ENCODE data around the gene OR1I1. TPM values are rescaled to one million over a fixed set of nuclear protein-coding genes. Genes with fewer than 3 reads are reported as not detected.

OR1I1 gene
- total RNA-seq, 1 donor from 2014 or later = not detected

GRCh38 chr19:15116856-15117255, 34.8 kb downstream of the OR1I1 start:
- no peak for DNase-seq (ENCODE audit: low read depth in 2 of 2)

GRCh38 chr19:15118248-15118647, 36.2 kb downstream of the OR1I1 start:
- no peak for DNase-seq (ENCODE audit: low read depth in 2 of 2)

GRCh38 chr19:15118789-15119494, 36.9 kb downstream of the OR1I1 start:
- DNase-seq (ENCODE audit: low read depth in 2 of 2) = no peak

- DNase-seq (ENCODE audit: low read depth in 2 of 2) = no peak
Measured at GRCh38 chr19:15120135-15121026, 38.4 kb downstream of the OR1I1 start.

GRCh38 chr19:15122331-15123030, 40.5 kb downstream of the OR1I1 start:
- no peak for DNase-seq (ENCODE audit: low read depth in 2 of 2)

GRCh38 chr19:15123031-15123890, 41.2 kb downstream of the OR1I1 start:
- no peak for DNase-seq (ENCODE audit: low read depth in 2 of 2)

- DNase-seq (ENCODE audit: low read depth in 2 of 2) = no peak
Measured at GRCh38 chr19:15123900-15124299, 41.9 kb downstream of the OR1I1 start.

GRCh38 chr19:15124572-15125231, 42.7 kb downstream of the OR1I1 start:
- DNase-seq (ENCODE audit: low read depth in 2 of 2) = peak; percentile 23 to 32

- DNase-seq (ENCODE audit: low read depth in 2 of 2) = peak; percentile 97 to 98
Measured at GRCh38 chr19:15125232-15126067, 43.4 kb downstream of the OR1I1 start.

- no peak for DNase-seq (ENCODE audit: low read depth in 2 of 2)
Measured at GRCh38 chr19:15126131-15126910, 44.3 kb downstream of the OR1I1 start.

- DNase-seq (ENCODE audit: low read depth in 2 of 2) = no peak
Measured at GRCh38 chr19:15128162-15128770, 46.3 kb downstream of the OR1I1 start.

- no peak for DNase-seq (ENCODE audit: low read depth in 2 of 2)
Measured at GRCh38 chr19:15129856-15130585, 48.0 kb downstream of the OR1I1 start.

- DNase-seq (ENCODE audit: low read depth in 2 of 2) = no peak
Measured at GRCh38 chr19:15136234-15136954, 54.4 kb downstream of the OR1I1 start.

GRCh38 chr19:15137777-15138176, 55.8 kb downstream of the OR1I1 start:
- no peak for DNase-seq (ENCODE audit: low read depth in 2 of 2)

- no peak for DNase-seq (ENCODE audit: low read depth in 2 of 2)
Measured at GRCh38 chr19:15138427-15138826, 56.4 kb downstream of the OR1I1 start.

GRCh38 chr19:15141143-15141542, 59.1 kb downstream of the OR1I1 start:
- no peak for DNase-seq (ENCODE audit: low read depth in 2 of 2)

- no peak for DNase-seq (ENCODE audit: low read depth in 2 of 2)
Measured at GRCh38 chr19:15142313-15142712, 60.3 kb downstream of the OR1I1 start.
